GM12864 (cell line): Measurements from ENCODE around the gene UBA7.

Source experiments
- DNase-seq: peaks from one replicate; pipeline ENCODE4 v3.0.0-alpha.2; 2011; ENCODE audit warnings: low read depth
- H3K4me3 ChIP-seq: 2 replicates; pipeline ENCODE4 v1.5.1; 2011; ENCODE audit warnings: mild to moderate bottlenecking, low read depth, low read length, control low read depth
- CTCF ChIP-seq: IDR thresholded peaks from 2 replicates; pipeline ENCODE4 v1.5.1; 2011; ENCODE audit warnings: low read depth, mild to moderate bottlenecking, moderate library complexity, low read length, control low read depth, inconsistent platforms; ENCODE audit errors: missing control alignments

UBA7 gene

GRCh38 chr3:49805367-49805782 is 8.4 kb downstream of the UBA7 start:
- no peak overlapping the region for H3K4me3 ChIP-seq
- DNase-seq: no peak
- no peak for TF ChIP-seq CTCF

GRCh38 chr3:49804141-49805041 is 9.4 kb downstream of the UBA7 start:
- H3K4me3 ChIP-seq: peak overlapping the region; percentile 86
- DNase-seq: no peak

GRCh38 chr3:49803465-49804140 is 10.2 kb downstream of the UBA7 start:
- TF ChIP-seq CTCF: peak; percentile 13
- H3K4me3 ChIP-seq: peak overlapping the region; percentile 86
- no peak for DNase-seq

More at GRCh38 chr3:49804141-49805041, 9.4 kb downstream of the UBA7 start:
- peak; percentile 1 for TF ChIP-seq CTCF

GRCh38 chr3:49802719-49803464 is 10.9 kb downstream of the UBA7 start, which contains the start of gene INKA1:
Gene INKA1, plus strand, starts transcription at chr3:49803261. Its CDS starts 132 bp downstream, at chr3:49803393.
- TF ChIP-seq CTCF: peak; percentile 94
- DNase-seq: peak; percentile 56
- H3K4me3 ChIP-seq: peak within 1 kb of the TSS; percentile 86

GRCh38 chr3:49801160-49801559 is 12.6 kb downstream of the UBA7 start:
- H3K4me3 ChIP-seq: no peak overlapping the region
- no peak for TF ChIP-seq CTCF
- DNase-seq: no peak

- no peak within 1 kb of the TSS for H3K4me3 ChIP-seq
Observed at GRCh38 chr3:49799761-49800160, 14.0 kb downstream of the UBA7 start, which contains the start of gene CDHR4. Gene CDHR4, minus strand, starts transcription at chr3:49799873. Its CDS starts 61 bp downstream, at chr3:49799812.

More at GRCh38 chr3:49799761-49800160, 14.0 kb downstream of the UBA7 start, which contains the start of gene CDHR4:
- DNase-seq: no peak
- TF ChIP-seq CTCF: no peak
